Lower leg skin (tissue), 3 donors: Measurements from ENCODE around the gene MED20.

Source experiments
- POLR2A ChIP-seq, 2 donors: fragments of 450-650 bp; IDR thresholded peaks; one replicate each; pipeline ENCODE4 v1.6.1; 2016 to 2017; ENCODE audit warnings: antibody characterized with exemption in 2 of 2, mild to moderate bottlenecking in 1 of 2, moderate library complexity in 1 of 2
- TF ChIP-seq, protein P1 (sequence below), 3 donors: fragments of 450-650 bp; IDR thresholded peaks; one replicate each; pipeline ENCODE4 v1.5.1; 2016; ENCODE audit warnings: antibody characterized with exemption in 3 of 3, mild to moderate bottlenecking in 3 of 3, moderate library complexity in 2 of 3

DNA sequence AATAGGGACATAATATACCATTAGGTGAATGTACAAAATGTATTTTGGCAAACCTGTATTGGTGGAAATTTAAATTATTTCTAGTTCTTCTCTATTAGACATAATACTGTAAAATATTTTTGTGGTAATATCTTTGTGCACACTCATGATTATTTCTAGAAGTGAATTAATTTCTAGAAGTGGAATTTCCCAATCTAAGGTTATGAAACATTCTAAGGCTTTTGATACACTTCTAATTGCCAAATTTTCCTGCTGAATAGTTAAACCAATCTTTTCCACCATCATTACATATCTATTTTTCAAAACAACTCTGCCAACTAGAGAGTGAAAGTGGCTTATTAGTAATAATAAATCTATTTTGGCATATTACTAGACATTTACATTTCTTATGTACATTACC is 22.5 kb upstream of the MED20 start:
- TF ChIP-seq POLR2A (IDR thresholded peaks at IDR 0.05) = no peak
- TF ChIP-seq, protein P1, sequence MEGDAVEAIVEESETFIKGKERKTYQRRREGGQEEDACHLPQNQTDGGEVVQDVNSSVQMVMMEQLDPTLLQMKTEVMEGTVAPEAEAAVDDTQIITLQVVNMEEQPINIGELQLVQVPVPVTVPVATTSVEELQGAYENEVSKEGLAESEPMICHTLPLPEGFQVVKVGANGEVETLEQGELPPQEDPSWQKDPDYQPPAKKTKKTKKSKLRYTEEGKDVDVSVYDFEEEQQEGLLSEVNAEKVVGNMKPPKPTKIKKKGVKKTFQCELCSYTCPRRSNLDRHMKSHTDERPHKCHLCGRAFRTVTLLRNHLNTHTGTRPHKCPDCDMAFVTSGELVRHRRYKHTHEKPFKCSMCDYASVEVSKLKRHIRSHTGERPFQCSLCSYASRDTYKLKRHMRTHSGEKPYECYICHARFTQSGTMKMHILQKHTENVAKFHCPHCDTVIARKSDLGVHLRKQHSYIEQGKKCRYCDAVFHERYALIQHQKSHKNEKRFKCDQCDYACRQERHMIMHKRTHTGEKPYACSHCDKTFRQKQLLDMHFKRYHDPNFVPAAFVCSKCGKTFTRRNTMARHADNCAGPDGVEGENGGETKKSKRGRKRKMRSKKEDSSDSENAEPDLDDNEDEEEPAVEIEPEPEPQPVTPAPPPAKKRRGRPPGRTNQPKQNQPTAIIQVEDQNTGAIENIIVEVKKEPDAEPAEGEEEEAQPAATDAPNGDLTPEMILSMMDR (IDR thresholded peaks at IDR 0.05) = no peak
